HepG2 (cell line): ENCODE results near the gene RAD51. TPM values are rescaled to one million over a fixed set of nuclear protein-coding genes. Genes with fewer than 3 reads are reported as not detected.

Experiments
- AKAP8 ChIP-seq: sonication (generic); formaldehyde crosslinking; IDR thresholded peaks from 2 replicates; pipeline ENCODE4 v1.5.1; 2020; ENCODE audit warnings: mild to moderate bottlenecking, missing genetic modification reagents
- MBD4 ChIP-seq: IDR thresholded peaks from 2 replicates; pipeline ENCODE4 v1.6.1; 2012; ENCODE audit warnings: low read length, inconsistent platforms, borderline replicate concordance
- NCOA2 ChIP-seq: sonication (generic); formaldehyde crosslinking; IDR thresholded peaks from 2 replicates; pipeline ENCODE4 v1.8.0; 2022; ENCODE audit warnings: inconsistent platforms
- NR2C2 ChIP-seq: sonication (generic); formaldehyde crosslinking; IDR thresholded peaks from 2 replicates; pipeline ENCODE4 v1.4.0; 2020; ENCODE audit warnings: missing genetic modification reagents, mild to moderate bottlenecking, moderate library complexity, borderline replicate concordance
- RELA ChIP-seq: sonication (generic); formaldehyde crosslinking; IDR thresholded peaks from 2 replicates; pipeline ENCODE4 v1.4.0; 2020; ENCODE audit warnings: missing genetic modification reagents
- SIN3B ChIP-seq: fragments of 150-350 bp; IDR thresholded peaks from 2 replicates; pipeline ENCODE4 v1.6.1; 2014; ENCODE audit warnings: low read length
- XBP1 ChIP-seq: sonication (generic); formaldehyde crosslinking; IDR thresholded peaks from 2 replicates; pipeline ENCODE4 v1.5.0; 2020; ENCODE audit warnings: missing genetic modification reagents
- ZNF260 ChIP-seq: sonication (generic); formaldehyde crosslinking; IDR thresholded peaks from 2 replicates; pipeline ENCODE4 v1.4.0; 2020; ENCODE audit warnings: missing genetic modification reagents, low read depth, mild to moderate bottlenecking, borderline replicate concordance
- ZNF292 ChIP-seq: sonication (generic); formaldehyde crosslinking; IDR thresholded peaks from 2 replicates; pipeline ENCODE4 v1.8.1; 2022; ENCODE audit warnings: mild to moderate bottlenecking, low read depth, missing genetic modification reagents, borderline replicate concordance
- ZNF317 ChIP-seq: sonication (generic); formaldehyde crosslinking; IDR thresholded peaks from 2 replicates; pipeline ENCODE4 v1.5.0; 2020; ENCODE audit warnings: mild to moderate bottlenecking, missing genetic modification reagents
- ZNF713 ChIP-seq: sonication (generic); formaldehyde crosslinking; IDR thresholded peaks from 2 replicates; pipeline ENCODE4 v1.4.0; 2020; ENCODE audit warnings: mild to moderate bottlenecking, missing genetic modification reagents
- ZNF816 ChIP-seq: sonication (generic); formaldehyde crosslinking; IDR thresholded peaks from 2 replicates; pipeline ENCODE4 v1.8.0; 2022; ENCODE audit warnings: missing genetic modification reagents, mild to moderate bottlenecking, borderline replicate concordance
- polyA plus RNA-seq, 8 experiments: library from polyadenylated mRNA; depleted of rRNA in 3 of 8; stranded (reverse) in 7 of 8; unstranded in 1 of 8; fragments of >200 nt; fragmentation: Illumina TruSeq in 4 of 8; extraction: Trizol in 4 of 8; gene quantifications; 2 replicates each; pipeline versions ENCODE4 v1.2.1 to v1.2.3, GENCODE V29; 2011 to 2016; ENCODE audit warnings: low read depth in 4 of 8, missing spikeins in 1 of 8, mixed read lengths in 1 of 8; ENCODE audit not compliant: insufficient read depth in 1 of 8
- total RNA-seq, 5 experiments: library from RNA; depleted of rRNA; stranded (reverse); fragments of >200 nt; fragmentation: Illumina TruSeq; extraction: Trizol; gene quantifications; 2 replicates each; pipeline ENCODE4 v1.2.3, GENCODE V29; 2016; ENCODE audit warnings: low read depth in 1 of 5
- TF ChIP-seq, protein P1 (sequence below), 2 experiments: sonication (generic) in 1 of 2; formaldehyde crosslinking in 1 of 2; IDR thresholded peaks; 2 replicates each; pipeline versions ENCODE4 v1.6.1 to v1.9.0; 2014 to 2022; ENCODE audit warnings: antibody characterized with exemption in 1 of 2, borderline replicate concordance in 1 of 2, inconsistent platforms in 1 of 2, low read depth in 1 of 2, missing genetic modification reagents in 1 of 2
- TF ChIP-seq, protein P2 (sequence below): IDR thresholded peaks from 2 replicates; pipeline ENCODE4 v1.6.1; 2016; ENCODE audit warnings: mild to moderate bottlenecking, missing biosample characterization, missing genetic modification reagents
- TF ChIP-seq, protein P3 (sequence below): sonication (generic); formaldehyde crosslinking; IDR thresholded peaks from 2 replicates; pipeline ENCODE4 v1.4.0; 2020; ENCODE audit warnings: missing genetic modification reagents, borderline replicate concordance
- TF ChIP-seq, protein P4 (sequence below): IDR thresholded peaks from 2 replicates; pipeline ENCODE4 v1.6.1; 2018; ENCODE audit warnings: missing genetic modification reagents

The RAD51 gene
- total and polyA plus RNA-seq, 2 of the 13 experiments (the other 11 are each of a cell fraction or from before 2014, with no cell fraction given), result 8.5 to 12.8 TPM

DNA sequence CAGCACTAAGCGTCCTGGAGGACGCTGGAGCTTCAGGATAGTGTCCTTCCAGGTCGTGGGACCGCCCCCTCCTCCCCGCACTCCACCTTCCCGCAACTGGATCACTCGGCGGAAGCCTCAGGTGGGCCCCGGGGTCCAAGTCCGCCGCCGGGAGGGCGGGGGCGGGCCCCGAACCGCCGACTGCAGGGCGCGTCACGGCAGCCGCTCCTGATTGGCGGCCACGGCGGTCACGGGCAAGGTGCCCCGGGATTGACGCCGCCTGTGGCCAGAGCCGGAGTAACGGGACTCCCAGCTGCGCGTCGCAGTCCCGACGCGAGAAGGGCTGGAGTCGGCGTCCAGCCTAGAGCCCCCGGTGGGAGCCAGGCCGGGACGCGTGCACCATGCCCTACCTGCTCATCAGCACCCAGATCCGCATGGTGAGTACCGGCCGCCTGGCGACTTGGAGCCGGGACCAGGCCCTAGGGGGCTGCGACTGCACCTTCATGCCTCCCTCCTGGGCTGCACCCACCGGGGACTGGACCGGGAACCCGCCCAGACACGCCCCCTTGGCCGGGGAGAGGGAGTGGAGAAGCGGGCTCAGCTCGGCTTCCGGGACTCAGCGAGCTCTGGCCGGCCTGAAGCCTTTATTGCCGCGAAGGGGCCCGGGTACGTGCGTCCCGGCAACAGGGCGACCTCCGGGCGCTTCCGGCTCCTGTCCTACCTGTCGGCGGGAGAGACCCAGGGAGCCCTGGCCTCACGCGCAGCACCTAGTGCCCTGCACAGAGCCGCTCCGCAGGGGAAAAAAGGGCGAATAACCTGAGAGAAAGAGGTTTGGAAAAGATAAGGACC is 69.0 kb downstream of the RAD51 start, which contains the start of gene GCHFR (continued):
- TF ChIP-seq, protein P1, sequence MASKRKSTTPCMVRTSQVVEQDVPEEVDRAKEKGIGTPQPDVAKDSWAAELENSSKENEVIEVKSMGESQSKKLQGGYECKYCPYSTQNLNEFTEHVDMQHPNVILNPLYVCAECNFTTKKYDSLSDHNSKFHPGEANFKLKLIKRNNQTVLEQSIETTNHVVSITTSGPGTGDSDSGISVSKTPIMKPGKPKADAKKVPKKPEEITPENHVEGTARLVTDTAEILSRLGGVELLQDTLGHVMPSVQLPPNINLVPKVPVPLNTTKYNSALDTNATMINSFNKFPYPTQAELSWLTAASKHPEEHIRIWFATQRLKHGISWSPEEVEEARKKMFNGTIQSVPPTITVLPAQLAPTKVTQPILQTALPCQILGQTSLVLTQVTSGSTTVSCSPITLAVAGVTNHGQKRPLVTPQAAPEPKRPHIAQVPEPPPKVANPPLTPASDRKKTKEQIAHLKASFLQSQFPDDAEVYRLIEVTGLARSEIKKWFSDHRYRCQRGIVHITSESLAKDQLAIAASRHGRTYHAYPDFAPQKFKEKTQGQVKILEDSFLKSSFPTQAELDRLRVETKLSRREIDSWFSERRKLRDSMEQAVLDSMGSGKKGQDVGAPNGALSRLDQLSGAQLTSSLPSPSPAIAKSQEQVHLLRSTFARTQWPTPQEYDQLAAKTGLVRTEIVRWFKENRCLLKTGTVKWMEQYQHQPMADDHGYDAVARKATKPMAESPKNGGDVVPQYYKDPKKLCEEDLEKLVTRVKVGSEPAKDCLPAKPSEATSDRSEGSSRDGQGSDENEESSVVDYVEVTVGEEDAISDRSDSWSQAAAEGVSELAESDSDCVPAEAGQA (IDR thresholded peaks at IDR 0.05; ENCODE audit: low read depth), result no peak
- TF ChIP-seq, protein P1 (CRISPR knock-in tag; IDR thresholded peaks at IDR 0.05; ENCODE audit: borderline replicate concordance), result no peak
- TF ChIP-seq ZNF260 (CRISPR knock-in tag), result no peak
- peak; percentile 97 for TF ChIP-seq AKAP8 (CRISPR knock-in tag)
- 0 out of 2 replicates have a peak, but pooled peaks have one; percentile 29 for TF ChIP-seq ZNF292 (CRISPR knock-in tag)
- TF ChIP-seq ZNF816 (CRISPR knock-in tag), result no peak
- TF ChIP-seq ZNF317, result peak; percentile 44; the same call in 1 of the 2 replicates
- TF ChIP-seq RELA (CRISPR knock-in tag), result no peak
- TF ChIP-seq MBD4, result no peak
- TF ChIP-seq, protein P2, sequence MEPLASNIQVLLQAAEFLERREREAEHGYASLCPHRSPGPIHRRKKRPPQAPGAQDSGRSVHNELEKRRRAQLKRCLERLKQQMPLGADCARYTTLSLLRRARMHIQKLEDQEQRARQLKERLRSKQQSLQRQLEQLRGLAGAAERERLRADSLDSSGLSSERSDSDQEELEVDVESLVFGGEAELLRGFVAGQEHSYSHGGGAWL (CRISPR knock-in tag), result peak; percentile 98
- TF ChIP-seq, protein P3, sequence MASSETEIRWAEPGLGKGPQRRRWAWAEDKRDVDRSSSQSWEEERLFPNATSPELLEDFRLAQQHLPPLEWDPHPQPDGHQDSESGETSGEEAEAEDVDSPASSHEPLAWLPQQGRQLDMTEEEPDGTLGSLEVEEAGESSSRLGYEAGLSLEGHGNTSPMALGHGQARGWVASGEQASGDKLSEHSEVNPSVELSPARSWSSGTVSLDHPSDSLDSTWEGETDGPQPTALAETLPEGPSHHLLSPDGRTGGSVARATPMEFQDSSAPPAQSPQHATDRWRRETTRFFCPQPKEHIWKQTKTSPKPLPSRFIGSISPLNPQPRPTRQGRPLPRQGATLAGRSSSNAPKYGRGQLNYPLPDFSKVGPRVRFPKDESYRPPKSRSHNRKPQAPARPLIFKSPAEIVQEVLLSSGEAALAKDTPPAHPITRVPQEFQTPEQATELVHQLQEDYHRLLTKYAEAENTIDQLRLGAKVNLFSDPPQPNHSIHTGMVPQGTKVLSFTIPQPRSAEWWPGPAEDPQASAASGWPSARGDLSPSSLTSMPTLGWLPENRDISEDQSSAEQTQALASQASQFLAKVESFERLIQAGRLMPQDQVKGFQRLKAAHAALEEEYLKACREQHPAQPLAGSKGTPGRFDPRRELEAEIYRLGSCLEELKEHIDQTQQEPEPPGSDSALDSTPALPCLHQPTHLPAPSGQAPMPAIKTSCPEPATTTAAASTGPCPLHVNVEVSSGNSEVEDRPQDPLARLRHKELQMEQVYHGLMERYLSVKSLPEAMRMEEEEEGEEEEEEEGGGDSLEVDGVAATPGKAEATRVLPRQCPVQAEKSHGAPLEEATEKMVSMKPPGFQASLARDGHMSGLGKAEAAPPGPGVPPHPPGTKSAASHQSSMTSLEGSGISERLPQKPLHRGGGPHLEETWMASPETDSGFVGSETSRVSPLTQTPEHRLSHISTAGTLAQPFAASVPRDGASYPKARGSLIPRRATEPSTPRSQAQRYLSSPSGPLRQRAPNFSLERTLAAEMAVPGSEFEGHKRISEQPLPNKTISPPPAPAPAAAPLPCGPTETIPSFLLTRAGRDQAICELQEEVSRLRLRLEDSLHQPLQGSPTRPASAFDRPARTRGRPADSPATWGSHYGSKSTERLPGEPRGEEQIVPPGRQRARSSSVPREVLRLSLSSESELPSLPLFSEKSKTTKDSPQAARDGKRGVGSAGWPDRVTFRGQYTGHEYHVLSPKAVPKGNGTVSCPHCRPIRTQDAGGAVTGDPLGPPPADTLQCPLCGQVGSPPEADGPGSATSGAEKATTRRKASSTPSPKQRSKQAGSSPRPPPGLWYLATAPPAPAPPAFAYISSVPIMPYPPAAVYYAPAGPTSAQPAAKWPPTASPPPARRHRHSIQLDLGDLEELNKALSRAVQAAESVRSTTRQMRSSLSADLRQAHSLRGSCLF, result no peak
- TF ChIP-seq, protein P4, sequence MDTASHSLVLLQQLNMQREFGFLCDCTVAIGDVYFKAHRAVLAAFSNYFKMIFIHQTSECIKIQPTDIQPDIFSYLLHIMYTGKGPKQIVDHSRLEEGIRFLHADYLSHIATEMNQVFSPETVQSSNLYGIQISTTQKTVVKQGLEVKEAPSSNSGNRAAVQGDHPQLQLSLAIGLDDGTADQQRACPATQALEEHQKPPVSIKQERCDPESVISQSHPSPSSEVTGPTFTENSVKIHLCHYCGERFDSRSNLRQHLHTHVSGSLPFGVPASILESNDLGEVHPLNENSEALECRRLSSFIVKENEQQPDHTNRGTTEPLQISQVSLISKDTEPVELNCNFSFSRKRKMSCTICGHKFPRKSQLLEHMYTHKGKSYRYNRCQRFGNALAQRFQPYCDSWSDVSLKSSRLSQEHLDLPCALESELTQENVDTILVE (CRISPR knock-in tag), result 0 out of 2 replicates have a peak, but pooled peaks have one; percentile 22
- TF ChIP-seq NCOA2, result peak; percentile 17; the same call in 1 of the 2 replicates
- TF ChIP-seq ZNF713, result peak; percentile 74
- TF ChIP-seq SIN3B, result no peak
- peak; percentile 61; the same call in 1 of the 2 replicates for TF ChIP-seq NR2C2 (CRISPR knock-in tag)
- no peak for TF ChIP-seq XBP1
